Measurements from ENCODE around the gene CCR7.

- no peak for TF ChIP-seq YY1 (IDR thresholded peaks at IDR 0.05; ENCODE audit: low read depth)
- TF ChIP-seq RAD21 (IDR thresholded peaks at IDR 0.05; ENCODE audit: low read depth): no peak
- TF ChIP-seq EP300 (IDR thresholded peaks at IDR 0.05; ENCODE audit: borderline replicate concordance): no peak
- TF ChIP-seq FOXM1 (IDR thresholded peaks at IDR 0.05; ENCODE audit: borderline replicate concordance, low read depth): no peak
- TF ChIP-seq, protein P1, sequence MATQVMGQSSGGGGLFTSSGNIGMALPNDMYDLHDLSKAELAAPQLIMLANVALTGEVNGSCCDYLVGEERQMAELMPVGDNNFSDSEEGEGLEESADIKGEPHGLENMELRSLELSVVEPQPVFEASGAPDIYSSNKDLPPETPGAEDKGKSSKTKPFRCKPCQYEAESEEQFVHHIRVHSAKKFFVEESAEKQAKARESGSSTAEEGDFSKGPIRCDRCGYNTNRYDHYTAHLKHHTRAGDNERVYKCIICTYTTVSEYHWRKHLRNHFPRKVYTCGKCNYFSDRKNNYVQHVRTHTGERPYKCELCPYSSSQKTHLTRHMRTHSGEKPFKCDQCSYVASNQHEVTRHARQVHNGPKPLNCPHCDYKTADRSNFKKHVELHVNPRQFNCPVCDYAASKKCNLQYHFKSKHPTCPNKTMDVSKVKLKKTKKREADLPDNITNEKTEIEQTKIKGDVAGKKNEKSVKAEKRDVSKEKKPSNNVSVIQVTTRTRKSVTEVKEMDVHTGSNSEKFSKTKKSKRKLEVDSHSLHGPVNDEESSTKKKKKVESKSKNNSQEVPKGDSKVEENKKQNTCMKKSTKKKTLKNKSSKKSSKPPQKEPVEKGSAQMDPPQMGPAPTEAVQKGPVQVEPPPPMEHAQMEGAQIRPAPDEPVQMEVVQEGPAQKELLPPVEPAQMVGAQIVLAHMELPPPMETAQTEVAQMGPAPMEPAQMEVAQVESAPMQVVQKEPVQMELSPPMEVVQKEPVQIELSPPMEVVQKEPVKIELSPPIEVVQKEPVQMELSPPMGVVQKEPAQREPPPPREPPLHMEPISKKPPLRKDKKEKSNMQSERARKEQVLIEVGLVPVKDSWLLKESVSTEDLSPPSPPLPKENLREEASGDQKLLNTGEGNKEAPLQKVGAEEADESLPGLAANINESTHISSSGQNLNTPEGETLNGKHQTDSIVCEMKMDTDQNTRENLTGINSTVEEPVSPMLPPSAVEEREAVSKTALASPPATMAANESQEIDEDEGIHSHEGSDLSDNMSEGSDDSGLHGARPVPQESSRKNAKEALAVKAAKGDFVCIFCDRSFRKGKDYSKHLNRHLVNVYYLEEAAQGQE (IDR thresholded peaks at IDR 0.05; ENCODE audit: low read depth): no peak
- no peak for TF ChIP-seq MAX (IDR thresholded peaks at IDR 0.05)
- TF ChIP-seq CEBPB (IDR thresholded peaks at IDR 0.05): no peak
- TF ChIP-seq EGR1 (IDR thresholded peaks at IDR 0.05): no peak
- TF ChIP-seq NFIC (IDR thresholded peaks at IDR 0.05): no peak
- no peak for TF ChIP-seq TAF1 (IDR thresholded peaks at IDR 0.05; ENCODE audit: low read depth)
- TF ChIP-seq CREB1 (IDR thresholded peaks at IDR 0.05; ENCODE audit: low read depth): no peak
- no peak for TF ChIP-seq TEAD4 (IDR thresholded peaks at IDR 0.05)
- TF ChIP-seq TCF12 (IDR thresholded peaks at IDR 0.05; ENCODE audit: low read depth): no peak
These were observed 16.7 kb downstream of the CCR7 start for GRCh38 chr17:40548491-40548981.

All from Ishikawa (cell line).